GM23248 (cell line): ENCODE results near the gene HDAC4. TPM values are rescaled to one million over a fixed set of nuclear protein-coding genes. Genes with fewer than 3 reads are reported as not detected.

ENCODE experiments used
- DNase-seq: peaks from one replicate; pipeline ENCODE4 v3.0.0-alpha.2; 2015
- H2AFZ ChIP-seq: fragments of 200-600 bp; sonication (generic); 2 replicates; pipeline ENCODE4 v1.6.1; 2016; ENCODE audit warnings: antibody characterized with exemption
- H3F3A ChIP-seq: fragments of 200-600 bp; sonication (generic); 2 replicates; pipeline ENCODE4 v1.6.1; 2016; ENCODE audit warnings: mild to moderate bottlenecking, antibody characterized with exemption, mixed run types; ENCODE audit not compliant: insufficient read depth
- H3K27ac ChIP-seq: fragments of 200-600 bp; sonication (generic); 2 replicates; pipeline ENCODE4 v1.5.1; 2016; ENCODE audit warnings: mild to moderate bottlenecking
- H3K27me3 ChIP-seq: fragments of 200-600 bp; sonication (generic); replicated peaks from 2 replicates; pipeline ENCODE4 v1.6.1; 2016; ENCODE audit warnings: mild to moderate bottlenecking; ENCODE audit not compliant: insufficient read depth
- H3K36me3 ChIP-seq: fragments of 200-600 bp; sonication (generic); 2 replicates; pipeline ENCODE4 v1.6.1; 2016; ENCODE audit warnings: low read depth, mild to moderate bottlenecking
- H3K4me1 ChIP-seq: fragments of 200-600 bp; sonication (generic); 2 replicates; pipeline ENCODE4 v1.6.1; 2016; ENCODE audit warnings: mild to moderate bottlenecking; ENCODE audit not compliant: insufficient read depth
- H3K4me2 ChIP-seq: fragments of 200-600 bp; sonication (generic); one replicate; pipeline ENCODE4 v1.6.1; 2016; ENCODE audit warnings: mild to moderate bottlenecking; ENCODE audit not compliant: unreplicated experiment
- H3K4me3 ChIP-seq: fragments of 200-600 bp; sonication (generic); 2 replicates; pipeline ENCODE4 v1.5.1; 2016; ENCODE audit warnings: mild to moderate bottlenecking
- H3K79me2 ChIP-seq: fragments of 200-600 bp; sonication (generic); 2 replicates; pipeline ENCODE4 v1.6.1; 2016; ENCODE audit warnings: mild to moderate bottlenecking; ENCODE audit not compliant: insufficient read depth
- H3K9ac ChIP-seq: fragments of 200-600 bp; sonication (generic); 2 replicates; pipeline ENCODE4 v1.6.1; 2016; ENCODE audit warnings: mild to moderate bottlenecking
- H3K9me2 ChIP-seq: fragments of 200-600 bp; sonication (generic); 2 replicates; pipeline ENCODE4 v1.6.1; 2016; ENCODE audit warnings: mixed run types, mild to moderate bottlenecking, moderate library complexity; ENCODE audit not compliant: insufficient read depth
- H3K9me3 ChIP-seq: fragments of 200-600 bp; sonication (generic); one replicate; pipeline ENCODE4 v1.6.1; 2017; ENCODE audit warnings: low read depth
- H4K20me1 ChIP-seq: fragments of 200-600 bp; sonication (generic); 2 replicates; pipeline ENCODE4 v1.6.0; 2016; ENCODE audit not compliant: insufficient read depth
- EZH2 ChIP-seq: fragments of 200-600 bp; sonication (generic); IDR thresholded peaks from 2 replicates; pipeline ENCODE4 v1.6.1; 2018; ENCODE audit warnings: antibody characterized with exemption, mild to moderate bottlenecking; ENCODE audit not compliant: insufficient read depth, poor library complexity, severe bottlenecking
- EZH2phosphoT487 ChIP-seq: fragments of 200-600 bp; sonication (generic); IDR thresholded peaks from 2 replicates; pipeline ENCODE4 v1.6.1; 2018; ENCODE audit warnings: antibody characterized with exemption, moderate library complexity, mild to moderate bottlenecking, low read depth; ENCODE audit not compliant: insufficient read depth
- WGBS, 2 experiments: methylation state at CpG; one replicate each; pipeline ENCODE4 v1.1.6; 2015 to 2017; ENCODE audit warnings: low lambda C conversion rate in 2 of 2, low coverage in 1 of 2; ENCODE audit errors: missing lambda C conversion rate in 2 of 2; 5-methylcytosine and 5-hydroxymethylcytosine counted together
- in situ Hi-C: fragments of 300-500 bp; cut with MboI; formaldehyde crosslinking; loops from 2 replicates; pipeline ENCODE4 v1.15.0; 2020
- polyA plus RNA-seq: library from polyadenylated mRNA; unstranded; fragments of >200 nt; fragmentation: Nextera tagmentation; extraction: Ambion mirVana; gene quantifications from 2 replicates; pipeline ENCODE4 v1.2.1, GENCODE V29; 2016
- total RNA-seq: library from RNA; depleted of rRNA; stranded (reverse); fragments of >200 nt; shearing (Covaris generic); gene quantifications from 2 replicates; pipeline ENCODE4 v1.2.3, GENCODE V29; 2014

The HDAC4 gene
- total and polyA plus RNA-seq, 2 experiments from 2014 or later, result 2.1 to 6.3 TPM

- Histone ChIP-seq H3K27me3 (no peaks in the 10 kb centered on the region), H3K36me3 (no peaks in the 10 kb centered on the region), H3F3A (no peaks in the 10 kb centered on the region), H3K27ac (no peak overlapping the region), H3K4me3 (no peak overlapping the region), H3K9me3 (no peaks in the 10 kb centered on the region), H4K20me1 (no peaks in the 10 kb centered on the region), H3K9me2 (no peaks in the 10 kb centered on the region), H3K4me1 (no peaks in the 10 kb centered on the region), H3K4me2 (no peak overlapping the region), H3K79me2 (no peaks in the 10 kb centered on the region), H2AFZ (no peak overlapping the region), H3K9ac (no peak overlapping the region)
- no peak for TF ChIP-seq EZH2
- TF ChIP-seq EZH2phosphoT487, result no peak
- no peak for DNase-seq
- in situ Hi-C loops, result no loop called here
- 90 to 100% methylated on average over 1 of the region's 1 CpG for WGBS, 2 experiments
Observed at GRCh38 chr2:239241431-239241960, 159.3 kb downstream of the HDAC4 start.

- no peak overlapping the region for H3K4me2 ChIP-seq
Observed at GRCh38 chr2:239240414-239240881, 160.4 kb downstream of the HDAC4 start.

GRCh38 chr2:239239607-239240413 is 161.0 kb downstream of the HDAC4 start:
- H3K9me3 ChIP-seq, result no peaks in the 10 kb centered on the region
- TF ChIP-seq EZH2, result no peak
- no peak for TF ChIP-seq EZH2phosphoT487
- H3K4me2 ChIP-seq, result no peak overlapping the region
- H4K20me1 ChIP-seq, result no peaks in the 10 kb centered on the region
- DNase-seq, result no peak
- in situ Hi-C loops, result no loop called here
- H3K27me3 ChIP-seq, result no peaks in the 10 kb centered on the region
- H3K79me2 ChIP-seq, result no peaks in the 10 kb centered on the region
- no peaks in the 10 kb centered on the region for H3F3A ChIP-seq
- H3K4me3 ChIP-seq, result no peak overlapping the region
- no peaks in the 10 kb centered on the region for H3K9me2 ChIP-seq
- H3K9ac ChIP-seq, result no peak overlapping the region
- H3K27ac ChIP-seq, result no peak overlapping the region
- H3K4me1 ChIP-seq, result no peaks in the 10 kb centered on the region
- no peak overlapping the region for H2AFZ ChIP-seq
- WGBS, 2 experiments, result 82 to 83% methylated on average over 29 of the region's 29 CpGs
- no peaks in the 10 kb centered on the region for H3K36me3 ChIP-seq

More at GRCh38 chr2:239240414-239240881, 160.4 kb downstream of the HDAC4 start:
- Histone ChIP-seq H3K9ac (no peak overlapping the region), H3K9me3 (no peaks in the 10 kb centered on the region), H3K79me2 (no peaks in the 10 kb centered on the region), H3K9me2 (no peaks in the 10 kb centered on the region), H3K27ac (no peak overlapping the region), H3K36me3 (no peaks in the 10 kb centered on the region), H3K27me3 (no peaks in the 10 kb centered on the region), H3K4me1 (no peaks in the 10 kb centered on the region), H3F3A (no peaks in the 10 kb centered on the region), H4K20me1 (no peaks in the 10 kb centered on the region), H3K4me3 (no peak overlapping the region), H2AFZ (no peak overlapping the region)
- WGBS, 2 experiments, result 69% methylated on average over 14 to 15 of the region's 15 CpGs
- TF ChIP-seq EZH2 (no peak), EZH2phosphoT487 (no peak)
- DNase-seq, result no peak
- in situ Hi-C loops, result no loop called here

GRCh38 chr2:239238839-239239606 is 161.8 kb downstream of the HDAC4 start:
- Histone ChIP-seq H3K4me2 (no peak overlapping the region), H3K4me3 (no peak overlapping the region), H3K79me2 (no peaks in the 10 kb centered on the region), H3K9me2 (no peaks in the 10 kb centered on the region), H3K9ac (no peak overlapping the region), H3F3A (no peaks in the 10 kb centered on the region), H3K27ac (no peak overlapping the region), H3K36me3 (no peaks in the 10 kb centered on the region), H3K4me1 (no peaks in the 10 kb centered on the region), H3K27me3 (no peaks in the 10 kb centered on the region), H3K9me3 (no peaks in the 10 kb centered on the region), H4K20me1 (no peaks in the 10 kb centered on the region; the same call in 1 of the 2 replicates), H2AFZ (no peak overlapping the region)
- in situ Hi-C loops, result no loop called here
- DNase-seq, result no peak
- no peak for TF ChIP-seq EZH2phosphoT487
- TF ChIP-seq EZH2, result no peak
- WGBS, 2 experiments, result 92 to 95% methylated on average over 15 of the region's 15 CpGs
